Astrocyte (in vitro differentiated cells and primary cell): ENCODE data around the gene GRK5.

Source experiments
- CTCF ChIP-seq: IDR thresholded peaks from 2 replicates; pipeline ENCODE4 v1.5.1; 2011; ENCODE audit warnings: low read depth, mild to moderate bottlenecking, inconsistent platforms, low read length, moderate library complexity; ENCODE audit not compliant: insufficient read depth
- EZH2 ChIP-seq: IDR thresholded peaks from 2 replicates; pipeline ENCODE4 v1.6.1; 2012; ENCODE audit warnings: mild to moderate bottlenecking, low read length, inconsistent platforms; ENCODE audit not compliant: insufficient read depth

- TF ChIP-seq CTCF, result no peak
- TF ChIP-seq EZH2, result no peak
These were observed 40.8 kb upstream of the GRK5 start for GRCh38 chr10:119166564-119166963.
